ENCODE data around the gene RAD51.
"Not testable (repeated sequence)": the region's sequence is repeated elsewhere in the genome, so short reads cannot be mapped to it uniquely, and the experiment has no call there.

RAD51 gene

GRCh38 chr15:40694688-40695468 is at the start of gene RAD51:
RAD51 (plus strand) TSS chr15:40695174; CDS start chr15:40698759, 3,585 bp downstream.
- peak; percentile 91 for DNase-seq (ENCODE audit: low read depth)

- no peak for DNase-seq (ENCODE audit: low read depth)
Observed at GRCh38 chr15:40647523-40647922, 47.5 kb upstream of the RAD51 start.

GRCh38 chr15:40650479-40650878 is 44.5 kb upstream of the RAD51 start:
- DNase-seq (ENCODE audit: low read depth), result no peak

GRCh38 chr15:40660686-40661085 is 34.3 kb upstream of the RAD51 start:
- no peak for DNase-seq (ENCODE audit: low read depth)

- DNase-seq (ENCODE audit: low read depth), result no peak
Observed at GRCh38 chr15:40664909-40665308, 30.1 kb upstream of the RAD51 start.

- not testable (repeated sequence) for DNase-seq (ENCODE audit: low read depth)
Observed at GRCh38 chr15:40676290-40676689, 18.7 kb upstream of the RAD51 start.

- not testable (repeated sequence) for DNase-seq (ENCODE audit: low read depth)
Observed at GRCh38 chr15:40676906-40677305, 18.1 kb upstream of the RAD51 start.

- no peak for DNase-seq (ENCODE audit: low read depth)
Observed at GRCh38 chr15:40680151-40680550, 14.8 kb upstream of the RAD51 start.

GRCh38 chr15:40680959-40681358 is 14.0 kb upstream of the RAD51 start:
- DNase-seq (ENCODE audit: low read depth), result not testable (repeated sequence)

GRCh38 chr15:40684381-40684780 is 10.6 kb upstream of the RAD51 start:
- DNase-seq (ENCODE audit: low read depth), result no peak

- no peak for DNase-seq (ENCODE audit: low read depth)
Observed at GRCh38 chr15:40685376-40685775, 9.6 kb upstream of the RAD51 start.

- DNase-seq (ENCODE audit: low read depth), result no peak
Observed at GRCh38 chr15:40688932-40689799, 5.8 kb upstream of the RAD51 start.

GRCh38 chr15:40691737-40692136 is 3.2 kb upstream of the RAD51 start:
- no peak for DNase-seq (ENCODE audit: low read depth)

- DNase-seq (ENCODE audit: low read depth), result no peak
Observed at GRCh38 chr15:40693904-40694687, 878 bp upstream of the RAD51 start.

- no peak for DNase-seq (ENCODE audit: low read depth)
Observed at GRCh38 chr15:40695469-40695890, 506 bp downstream of the RAD51 start.

- DNase-seq (ENCODE audit: low read depth), result no peak
Observed at GRCh38 chr15:40696228-40696627, 1.3 kb downstream of the RAD51 start.

GRCh38 chr15:40697916-40698315 is 2.9 kb downstream of the RAD51 start:
- DNase-seq (ENCODE audit: low read depth), result no peak

GRCh38 chr15:40702077-40702476 is 7.1 kb downstream of the RAD51 start:
- no peak for DNase-seq (ENCODE audit: low read depth)

GRCh38 chr15:40706121-40706520 is 11.1 kb downstream of the RAD51 start:
- DNase-seq (ENCODE audit: low read depth), result no peak

GRCh38 chr15:40714144-40714543 is 19.2 kb downstream of the RAD51 start:
- DNase-seq (ENCODE audit: low read depth), result no peak

GRCh38 chr15:40716165-40716564 is 21.2 kb downstream of the RAD51 start:
- no peak for DNase-seq (ENCODE audit: low read depth)

- no peak for DNase-seq (ENCODE audit: low read depth)
Observed at GRCh38 chr15:40721701-40722100, 26.7 kb downstream of the RAD51 start.

All from activated T-cell treated with anti-CD3 and anti-CD28 coated beads for 48 hours (primary cell).